GM12878 (cell line): Measurements from ENCODE around the gene ELOVL5. TPM values are rescaled to one million over a fixed set of nuclear protein-coding genes. Genes with fewer than 3 reads are reported as not detected.

ENCODE experiments used
- ATAC-seq: fragments of 200-7000 bp; cut with Tn5 transposase; 3 replicates; pipeline ENCODE4 v1.9.1; 2020; ENCODE audit warnings: mild to moderate bottlenecking, moderate library complexity
- BruUV-seq: library from RNA; stranded (reverse); fragments of 400-500 nt; replicated peaks from 2 replicates; lab custom pipeline; 2021; lab: Mats Ljungman, UMichigan
- CTCF ChIA-PET: fragments of 300-600 bp; sonication (Branson Sonifier 250); formaldehyde crosslinking; extraction: SDS; loops from one replicate; lab custom pipeline; 2021; ENCODE audit warnings: inconsistent platforms; lab: Yijun Ruan, JAX
- POLR2A ChIA-PET: fragments of 350-600 bp; formaldehyde crosslinking; extraction: SDS; loops from one replicate; lab custom pipeline; 2021; ENCODE audit warnings: inconsistent platforms; lab: Charles Lee
- RAD21 ChIA-PET: fragments of 300-600 bp; sonication (Branson Sonifier 250); formaldehyde crosslinking; loops from one replicate; lab custom pipeline; 2023; ENCODE audit warnings: antibody characterized with exemption; ENCODE audit not compliant: unreplicated experiment; lab: Charles Lee
- SMC1A ChIA-PET: fragments of 300-600 bp; sonication (Branson Sonifier 250); formaldehyde crosslinking; loops from one replicate; lab custom pipeline; 2023; ENCODE audit not compliant: unreplicated experiment, uncharacterized antibody; lab: Charles Lee
- DNase-seq: peaks from one replicate; pipeline ENCODE4 v3.0.0-alpha.2; 2011; ENCODE audit warnings: low read depth, low spot score
- FAIRE-seq: peaks from 3 replicates; lab custom pipeline; 2011; peaks lifted over from hg19 to GRCh38; lab: Jason Lieb, UNC
- H2AFZ ChIP-seq: 2 replicates; pipeline ENCODE4 v1.6.0; 2011; ENCODE audit warnings: low read depth, low read length, control low read depth; ENCODE audit not compliant: control insufficient read depth
- H3K27ac ChIP-seq: 2 replicates; pipeline ENCODE4 v1.5.1; 2011; ENCODE audit warnings: control low read depth; ENCODE audit not compliant: control insufficient read depth, insufficient read depth
- H3K27me3 ChIP-seq, 2 experiments: replicated peaks in 1 of 2; 2 replicates each; pipeline versions ENCODE4 v1.6.0 to v1.6.1; 2011; ENCODE audit warnings: low read length in 1 of 2; ENCODE audit not compliant: control insufficient read depth in 2 of 2, insufficient read depth in 2 of 2
- H3K36me3 ChIP-seq, 2 experiments: 2 replicates each; pipeline ENCODE4 v1.5.1; 2011; ENCODE audit warnings: low read length in 1 of 2; ENCODE audit not compliant: control insufficient read depth in 2 of 2, insufficient read depth in 2 of 2
- H3K4me1 ChIP-seq: 2 replicates; pipeline ENCODE4 v1.6.1; 2011; ENCODE audit warnings: mild to moderate bottlenecking, low read length, moderate library complexity, mixed read lengths; ENCODE audit not compliant: control insufficient read depth, insufficient read depth
- H3K4me2 ChIP-seq: 2 replicates; pipeline ENCODE4 v1.6.0; 2011; ENCODE audit warnings: control low read depth; ENCODE audit not compliant: control insufficient read depth, insufficient read depth
- H3K4me3 ChIP-seq: fragments of 200-600 bp; sonication (generic); 2 replicates; pipeline ENCODE4 v1.5.1; 2016
- H3K79me2 ChIP-seq: 2 replicates; pipeline ENCODE4 v1.6.0; 2011; ENCODE audit warnings: low read length; ENCODE audit not compliant: control insufficient read depth, insufficient read depth
- H3K9ac ChIP-seq: 2 replicates; pipeline ENCODE4 v1.8.0; 2011; ENCODE audit warnings: low read length, control low read depth, mixed read lengths; ENCODE audit not compliant: control insufficient read depth, insufficient read depth
- H3K9me3 ChIP-seq: replicated peaks from 3 replicates; pipeline ENCODE4 v1.5.1; 2011; ENCODE audit warnings: mild to moderate bottlenecking, low read length; ENCODE audit not compliant: control insufficient read depth, insufficient read depth
- H4K20me1 ChIP-seq: 2 replicates; pipeline ENCODE4 v1.6.0; 2011; ENCODE audit not compliant: control insufficient read depth, insufficient read depth
- KLF5 ChIP-seq: fragments of 450-650 bp; IDR thresholded peaks from 2 replicates; pipeline ENCODE4 v1.6.1; 2014; ENCODE audit warnings: mild to moderate bottlenecking; ENCODE audit not compliant: partially characterized antibody
- RAD21 ChIP-seq: IDR thresholded peaks from 2 replicates; pipeline ENCODE4 v1.6.1; 2011; ENCODE audit warnings: mild to moderate bottlenecking, low read depth, low read length, moderate library complexity; ENCODE audit not compliant: insufficient read depth
- RUNX3 ChIP-seq: IDR thresholded peaks from 2 replicates; pipeline ENCODE4 v1.6.1; 2012; ENCODE audit warnings: low read length, inconsistent platforms
- SMC3 ChIP-seq: IDR thresholded peaks from 2 replicates; pipeline ENCODE4 v1.6.1; 2011; ENCODE audit warnings: low read length, improper control_type of control experiment, borderline replicate concordance
- SP1 ChIP-seq: IDR thresholded peaks from one replicate; pipeline ENCODE4 v1.6.1; 2011; ENCODE audit warnings: low read depth, low read length
- TAF1 ChIP-seq: IDR thresholded peaks from 2 replicates; pipeline ENCODE4 v1.6.1; 2011; ENCODE audit warnings: mild to moderate bottlenecking, low read depth, low read length, borderline replicate concordance
- TCF12 ChIP-seq: IDR thresholded peaks from 2 replicates; pipeline ENCODE4 v1.6.1; 2011; ENCODE audit warnings: low read depth, mild to moderate bottlenecking, low read length
- WGBS: methylation state at CpG from one replicate; pipeline ENCODE4 v1.1.6; 2016; ENCODE audit warnings: low lambda C conversion rate; ENCODE audit not compliant: insufficient replicate concordance, insufficient coverage; ENCODE audit errors: missing lambda C conversion rate; 5-methylcytosine and 5-hydroxymethylcytosine counted together
- in situ Hi-C: fragments of 300-500 bp; cut with MboI; formaldehyde crosslinking; loops from 9 replicates; pipeline ENCODE4 v1.14.3; 2018; ENCODE audit warnings: mixed read lengths
- intact Hi-C: fragments of 100-400 bp; cut with micrococcal nuclease; formaldehyde crosslinking; loops from one replicate; pipeline ENCODE4 v1.14.2; 2022; ENCODE audit not compliant: unreplicated experiment
- polyA plus RNA-seq, 11 experiments: library from polyadenylated mRNA; depleted of rRNA in 4 of 11; unstranded in 6 of 11; stranded (reverse) in 5 of 11; fragments of >200 nt; fragmentation: Nextera tagmentation in 4 of 11; fragmentation: Illumina TruSeq in 1 of 11; extraction: Ambion mirVana in 4 of 11; extraction: Trizol in 1 of 11; gene quantifications; 1 replicate in 1 of 11; 2 replicates in 10 of 11; pipeline versions ENCODE4 v1.2.1 to v1.2.3, GENCODE V29; 2011 to 2016; ENCODE audit warnings: inconsistent platforms in 2 of 11, missing spikeins in 2 of 11, low read depth in 1 of 11
- total RNA-seq, 4 experiments: library from RNA; depleted of rRNA in 3 of 4; stranded (reverse); fragments of >200 nt in 3 of 4; fragmentation: Illumina TruSeq in 1 of 4; extraction: Trizol in 1 of 4; gene quantifications; 2 replicates each; pipeline versions ENCODE4 v1.2.1 to v1.2.3, GENCODE V29; 2013 to 2021
- TF ChIP-seq, protein P1 (sequence below), 3 experiments: IDR thresholded peaks in 2 of 3; conservative IDR thresholded peaks in 1 of 3; 2 replicates each; pipeline ENCODE4 v1.5.1; 2011; ENCODE audit warnings: low read depth in 3 of 3, low read length in 3 of 3, mild to moderate bottlenecking in 3 of 3, control low read depth in 2 of 3, moderate library complexity in 2 of 3, inconsistent platforms in 1 of 3, mixed read lengths in 1 of 3; ENCODE audit not compliant: control insufficient read depth in 2 of 3, insufficient read depth in 1 of 3; ENCODE audit errors: extremely low read depth in 1 of 3

Gene ELOVL5
- total and polyA plus RNA-seq, 10 of the 15 experiments (the other 5 are each of a cell fraction or from before 2014, with no cell fraction given): 156 to 241 (median 196) TPM

DNA sequence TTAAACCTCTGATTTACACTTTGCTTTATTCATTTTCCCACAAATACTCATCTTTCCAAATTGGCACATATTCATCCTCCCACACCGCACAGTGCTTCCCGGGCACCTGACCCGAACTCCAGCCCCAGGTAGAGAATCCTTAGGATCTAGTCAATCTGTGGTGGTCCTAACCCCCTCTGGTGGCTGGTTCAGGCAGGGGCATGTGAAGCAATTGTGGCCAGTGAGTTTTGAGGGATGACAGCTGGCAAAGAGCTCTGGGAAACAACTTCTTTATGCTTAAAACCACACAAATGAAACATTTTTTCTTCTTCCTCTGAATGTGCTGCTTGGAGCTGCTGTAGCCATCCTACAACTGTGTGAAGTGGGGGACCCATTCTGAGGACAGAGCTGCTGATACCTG is 54.7 kb downstream of the ELOVL5 start:
- DNase-seq (no peak), FAIRE-seq (no peak)
- no peaks in the 10 kb centered on the region for H4K20me1 ChIP-seq
- POLR2A ChIA-PET: interaction anchor here (1.0 kb wide), 1 partner anchor 9 kb away, joined by 3 read pairs; no protein-coding TSS in a partner anchor
- H3K27ac ChIP-seq: no peak overlapping the region
- no peak overlapping the region for H2AFZ ChIP-seq
- in situ Hi-C loops: no loop called here
- no peaks in the 10 kb centered on the region for H3K4me1 ChIP-seq
- TF ChIP-seq TAF1 (no peak), SMC3 (peak; percentile 42; the same call in 1 of the 2 replicates), KLF5 (no peak), SP1 (no peak), RAD21 (peak; percentile 58), RUNX3 (peak; percentile 12; the same call in 1 of the 2 replicates), TCF12 (0 out of 2 replicates have a peak, but pooled peaks have one; percentile 26)
- TF ChIP-seq, protein P1, sequence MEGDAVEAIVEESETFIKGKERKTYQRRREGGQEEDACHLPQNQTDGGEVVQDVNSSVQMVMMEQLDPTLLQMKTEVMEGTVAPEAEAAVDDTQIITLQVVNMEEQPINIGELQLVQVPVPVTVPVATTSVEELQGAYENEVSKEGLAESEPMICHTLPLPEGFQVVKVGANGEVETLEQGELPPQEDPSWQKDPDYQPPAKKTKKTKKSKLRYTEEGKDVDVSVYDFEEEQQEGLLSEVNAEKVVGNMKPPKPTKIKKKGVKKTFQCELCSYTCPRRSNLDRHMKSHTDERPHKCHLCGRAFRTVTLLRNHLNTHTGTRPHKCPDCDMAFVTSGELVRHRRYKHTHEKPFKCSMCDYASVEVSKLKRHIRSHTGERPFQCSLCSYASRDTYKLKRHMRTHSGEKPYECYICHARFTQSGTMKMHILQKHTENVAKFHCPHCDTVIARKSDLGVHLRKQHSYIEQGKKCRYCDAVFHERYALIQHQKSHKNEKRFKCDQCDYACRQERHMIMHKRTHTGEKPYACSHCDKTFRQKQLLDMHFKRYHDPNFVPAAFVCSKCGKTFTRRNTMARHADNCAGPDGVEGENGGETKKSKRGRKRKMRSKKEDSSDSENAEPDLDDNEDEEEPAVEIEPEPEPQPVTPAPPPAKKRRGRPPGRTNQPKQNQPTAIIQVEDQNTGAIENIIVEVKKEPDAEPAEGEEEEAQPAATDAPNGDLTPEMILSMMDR (IDR thresholded peaks at IDR 0.05 in 2 of 3, conservative IDR thresholded peaks at IDR 0.05 in 1 of 3; ENCODE audit: control insufficient read depth in 2 of 3, extremely low read depth in 1 of 3, insufficient read depth in 1 of 3, low read depth in 3 of 3, low read length in 3 of 3): peak; percentile 36 to 61 (median 60); a peak in 5 of 6 replicates
- TF ChIP-seq, all 136 proteins: peak for 5
- CTCF ChIA-PET: interaction anchor here (0.7 to 2.0 kb wide), 21 partner anchors 9 to 189 kb away, joined by 3 to 8 read pairs (median 5); partner anchors contain the start of gene ELOVL5
- no peaks in the 10 kb centered on the region for H3K27me3 ChIP-seq
- WGBS: 98% methylated on average over 3 of the region's 3 CpGs
- BruUV-seq: no TSS peak
- no peak overlapping the region for H3K9ac ChIP-seq
- RAD21 ChIA-PET: interaction anchor here (0.7 to 2.8 kb wide), 11 partner anchors 8 to 191 kb away, joined by 3 to 13 read pairs (median 3); no protein-coding TSS in a partner anchor
- H3K4me2 ChIP-seq: no peak overlapping the region
- SMC1A ChIA-PET: interaction anchor here (0.6 to 4.7 kb wide), 21 partner anchors 9 to 154 kb away, joined by 3 to 25 read pairs (median 5); no protein-coding TSS in a partner anchor
- peaks cover 11% of the 10 kb centered on the region for H3K79me2 ChIP-seq
- peaks cover 8 to 10% of the 10 kb centered on the region in 2 experiments; a peak in 2 of 4 replicates for H3K36me3 ChIP-seq
- intact Hi-C loops: loop anchor here (5.0 kb wide), 1 partner anchor 122 kb away; no protein-coding TSS in a partner anchor
- ATAC-seq: peak; percentile 61
- no peaks in the 10 kb centered on the region for H3K9me3 ChIP-seq
- H3K4me3 ChIP-seq: no peak overlapping the region
